GM12878 (cell line): ENCODE results near the gene PSME3IP1. TPM values are rescaled to one million over a fixed set of nuclear protein-coding genes. Genes with fewer than 3 reads are reported as not detected.

Source experiments
- ATAC-seq: fragments of 200-7000 bp; cut with Tn5 transposase; 3 replicates; pipeline ENCODE4 v1.9.1; 2020; ENCODE audit warnings: mild to moderate bottlenecking, moderate library complexity
- BruUV-seq: library from RNA; stranded (reverse); fragments of 400-500 nt; replicated peaks from 2 replicates; lab custom pipeline; 2021; lab: Mats Ljungman, UMichigan
- CTCF ChIA-PET: fragments of 300-600 bp; sonication (Branson Sonifier 250); formaldehyde crosslinking; extraction: SDS; loops from one replicate; lab custom pipeline; 2021; ENCODE audit warnings: inconsistent platforms; lab: Yijun Ruan, JAX
- POLR2A ChIA-PET: fragments of 350-600 bp; formaldehyde crosslinking; extraction: SDS; loops from one replicate; lab custom pipeline; 2021; ENCODE audit warnings: inconsistent platforms; lab: Charles Lee
- RAD21 ChIA-PET: fragments of 300-600 bp; sonication (Branson Sonifier 250); formaldehyde crosslinking; loops from one replicate; lab custom pipeline; 2023; ENCODE audit warnings: antibody characterized with exemption; ENCODE audit not compliant: unreplicated experiment; lab: Charles Lee
- SMC1A ChIA-PET: fragments of 300-600 bp; sonication (Branson Sonifier 250); formaldehyde crosslinking; loops from one replicate; lab custom pipeline; 2023; ENCODE audit not compliant: unreplicated experiment, uncharacterized antibody; lab: Charles Lee
- DNase-seq: peaks from one replicate; pipeline ENCODE4 v3.0.0-alpha.2; 2011; ENCODE audit warnings: low read depth, low spot score
- FAIRE-seq: peaks from 3 replicates; lab custom pipeline; 2011; peaks lifted over from hg19 to GRCh38; lab: Jason Lieb, UNC
- H2AFZ ChIP-seq: 2 replicates; pipeline ENCODE4 v1.6.0; 2011; ENCODE audit warnings: low read depth, low read length, control low read depth; ENCODE audit not compliant: control insufficient read depth
- H3K27ac ChIP-seq: 2 replicates; pipeline ENCODE4 v1.5.1; 2011; ENCODE audit warnings: control low read depth; ENCODE audit not compliant: control insufficient read depth, insufficient read depth
- H3K27me3 ChIP-seq, 2 experiments: replicated peaks in 1 of 2; 2 replicates each; pipeline versions ENCODE4 v1.6.0 to v1.6.1; 2011; ENCODE audit warnings: low read length in 1 of 2; ENCODE audit not compliant: control insufficient read depth in 2 of 2, insufficient read depth in 2 of 2
- H3K36me3 ChIP-seq, 2 experiments: 2 replicates each; pipeline ENCODE4 v1.5.1; 2011; ENCODE audit warnings: low read length in 1 of 2; ENCODE audit not compliant: control insufficient read depth in 2 of 2, insufficient read depth in 2 of 2
- H3K4me1 ChIP-seq: 2 replicates; pipeline ENCODE4 v1.6.1; 2011; ENCODE audit warnings: mild to moderate bottlenecking, low read length, moderate library complexity, mixed read lengths; ENCODE audit not compliant: control insufficient read depth, insufficient read depth
- H3K4me2 ChIP-seq: 2 replicates; pipeline ENCODE4 v1.6.0; 2011; ENCODE audit warnings: control low read depth; ENCODE audit not compliant: control insufficient read depth, insufficient read depth
- H3K4me3 ChIP-seq: fragments of 200-600 bp; sonication (generic); 2 replicates; pipeline ENCODE4 v1.5.1; 2016
- H3K79me2 ChIP-seq: 2 replicates; pipeline ENCODE4 v1.6.0; 2011; ENCODE audit warnings: low read length; ENCODE audit not compliant: control insufficient read depth, insufficient read depth
- H3K9ac ChIP-seq: 2 replicates; pipeline ENCODE4 v1.8.0; 2011; ENCODE audit warnings: low read length, control low read depth, mixed read lengths; ENCODE audit not compliant: control insufficient read depth, insufficient read depth
- H3K9me3 ChIP-seq: replicated peaks from 3 replicates; pipeline ENCODE4 v1.5.1; 2011; ENCODE audit warnings: mild to moderate bottlenecking, low read length; ENCODE audit not compliant: control insufficient read depth, insufficient read depth
- H4K20me1 ChIP-seq: 2 replicates; pipeline ENCODE4 v1.6.0; 2011; ENCODE audit not compliant: control insufficient read depth, insufficient read depth
- ATF3 ChIP-seq: IDR thresholded peaks from 2 replicates; pipeline ENCODE4 v1.6.1; 2011; ENCODE audit warnings: low read depth, mild to moderate bottlenecking, low read length, moderate library complexity, borderline replicate concordance; ENCODE audit errors: extremely low read depth
- BACH1 ChIP-seq: fragments of 450-650 bp; IDR thresholded peaks from 2 replicates; pipeline ENCODE4 v1.6.1; 2017; ENCODE audit warnings: mild to moderate bottlenecking, borderline replicate concordance
- BRCA1 ChIP-seq: IDR thresholded peaks from 2 replicates; pipeline ENCODE4 v1.6.1; 2011; ENCODE audit warnings: low read depth, low read length, improper control_type of control experiment
- CREB1 ChIP-seq: IDR thresholded peaks from 2 replicates; pipeline ENCODE4 v1.6.1; 2012; ENCODE audit warnings: low read depth, mild to moderate bottlenecking, inconsistent platforms
- DPF2 ChIP-seq: fragments of 450-650 bp; IDR thresholded peaks from 2 replicates; pipeline ENCODE4 v1.6.1; 2017; ENCODE audit warnings: mild to moderate bottlenecking
- EP300 ChIP-seq, 2 experiments: fragments of 150-350 bp in 1 of 2; IDR thresholded peaks; 2 replicates each; pipeline ENCODE4 v1.6.1; 2011 to 2012; ENCODE audit warnings: low read depth in 2 of 2, low read length in 2 of 2, borderline replicate concordance in 1 of 2, improper control_type of control experiment in 1 of 2, inconsistent platforms in 1 of 2; ENCODE audit not compliant: control insufficient read depth in 1 of 2
- ETV6 ChIP-seq, 2 experiments: fragments of 450-650 bp in 1 of 2; IDR thresholded peaks in 1 of 2; conservative IDR thresholded peaks in 1 of 2; 2 replicates each; pipeline ENCODE4 v1.6.1; 2014; ENCODE audit warnings: antibody characterized with exemption in 1 of 2, borderline replicate concordance in 1 of 2, low read depth in 1 of 2, mild to moderate bottlenecking in 1 of 2, moderate library complexity in 1 of 2
- EZH2 ChIP-seq: IDR thresholded peaks from 2 replicates; pipeline ENCODE4 v1.6.1; 2012; ENCODE audit warnings: low read depth, mild to moderate bottlenecking, control low read depth, inconsistent platforms, low read length, borderline replicate concordance; ENCODE audit not compliant: control insufficient read depth
- GATAD2B ChIP-seq: fragments of 450-650 bp; conservative IDR thresholded peaks from 2 replicates; pipeline ENCODE4 v1.6.1; 2017; ENCODE audit warnings: low read depth, mild to moderate bottlenecking, moderate library complexity
- MTA2 ChIP-seq: fragments of 450-650 bp; IDR thresholded peaks from 2 replicates; pipeline ENCODE4 v1.6.1; 2016; ENCODE audit warnings: low read depth, mild to moderate bottlenecking, moderate library complexity
- NFYB ChIP-seq: IDR thresholded peaks from 2 replicates; pipeline ENCODE4 v1.6.1; 2011; ENCODE audit warnings: low read depth, mild to moderate bottlenecking, low read length, improper control_type of control experiment, moderate library complexity; ENCODE audit not compliant: insufficient read depth
- PAX8 ChIP-seq: fragments of 450-650 bp; IDR thresholded peaks from 2 replicates; pipeline ENCODE4 v1.6.1; 2017; ENCODE audit warnings: mild to moderate bottlenecking, moderate library complexity
- RB1 ChIP-seq: fragments of 450-650 bp; formaldehyde crosslinking; IDR thresholded peaks from 2 replicates; pipeline ENCODE4 v1.6.1; 2017; ENCODE audit warnings: mild to moderate bottlenecking, borderline replicate concordance
- RELA ChIP-seq: fragments of 450-650 bp; IDR thresholded peaks from 2 replicates; pipeline ENCODE4 v1.8.0; 2014; ENCODE audit warnings: borderline replicate concordance; ENCODE audit not compliant: partially characterized antibody
- SMC3 ChIP-seq: IDR thresholded peaks from 2 replicates; pipeline ENCODE4 v1.6.1; 2011; ENCODE audit warnings: low read length, improper control_type of control experiment, borderline replicate concordance
- SUPT20H ChIP-seq: IDR thresholded peaks from 2 replicates; pipeline ENCODE4 v1.6.1; 2011; ENCODE audit warnings: low read depth, mild to moderate bottlenecking, low read length, moderate library complexity, borderline replicate concordance; ENCODE audit not compliant: control insufficient read depth
- TCF12 ChIP-seq: IDR thresholded peaks from 2 replicates; pipeline ENCODE4 v1.6.1; 2011; ENCODE audit warnings: low read depth, mild to moderate bottlenecking, low read length
- TCF3 ChIP-seq: IDR thresholded peaks from 2 replicates; pipeline ENCODE4 v1.6.1; 2012; ENCODE audit warnings: low read depth, mild to moderate bottlenecking, low read length, borderline replicate concordance; ENCODE audit not compliant: insufficient read depth
- ZZZ3 ChIP-seq: IDR thresholded peaks from 2 replicates; pipeline ENCODE4 v1.6.1; 2011; ENCODE audit warnings: low read depth; ENCODE audit not compliant: control insufficient read depth, insufficient read length
- WGBS: methylation state at CpG from one replicate; pipeline ENCODE4 v1.1.6; 2016; ENCODE audit warnings: low lambda C conversion rate; ENCODE audit not compliant: insufficient replicate concordance, insufficient coverage; ENCODE audit errors: missing lambda C conversion rate; 5-methylcytosine and 5-hydroxymethylcytosine counted together
- in situ Hi-C: fragments of 300-500 bp; cut with MboI; formaldehyde crosslinking; loops from 9 replicates; pipeline ENCODE4 v1.14.3; 2018; ENCODE audit warnings: mixed read lengths
- intact Hi-C: fragments of 100-400 bp; cut with micrococcal nuclease; formaldehyde crosslinking; loops from one replicate; pipeline ENCODE4 v1.14.2; 2022; ENCODE audit not compliant: unreplicated experiment
- polyA plus RNA-seq, 11 experiments: library from polyadenylated mRNA; depleted of rRNA in 4 of 11; unstranded in 6 of 11; stranded (reverse) in 5 of 11; fragments of >200 nt; fragmentation: Nextera tagmentation in 4 of 11; fragmentation: Illumina TruSeq in 1 of 11; extraction: Ambion mirVana in 4 of 11; extraction: Trizol in 1 of 11; gene quantifications; 1 replicate in 1 of 11; 2 replicates in 10 of 11; pipeline versions ENCODE4 v1.2.1 to v1.2.3, GENCODE V29; 2011 to 2016; ENCODE audit warnings: inconsistent platforms in 2 of 11, missing spikeins in 2 of 11, low read depth in 1 of 11
- total RNA-seq, 4 experiments: library from RNA; depleted of rRNA in 3 of 4; stranded (reverse); fragments of >200 nt in 3 of 4; fragmentation: Illumina TruSeq in 1 of 4; extraction: Trizol in 1 of 4; gene quantifications; 2 replicates each; pipeline versions ENCODE4 v1.2.1 to v1.2.3, GENCODE V29; 2013 to 2021
- TF ChIP-seq, protein P1 (sequence below): fragments of 450-650 bp; IDR thresholded peaks from 2 replicates; pipeline ENCODE4 v1.6.1; 2017; ENCODE audit warnings: mild to moderate bottlenecking, low read depth, inconsistent platforms; ENCODE audit not compliant: poor library complexity, severe bottlenecking

PSME3IP1 gene
- total and polyA plus RNA-seq, 10 of the 15 experiments (the other 5 are each of a cell fraction or from before 2014, with no cell fraction given), result 67.9 to 174 (median 111) TPM

DNA sequence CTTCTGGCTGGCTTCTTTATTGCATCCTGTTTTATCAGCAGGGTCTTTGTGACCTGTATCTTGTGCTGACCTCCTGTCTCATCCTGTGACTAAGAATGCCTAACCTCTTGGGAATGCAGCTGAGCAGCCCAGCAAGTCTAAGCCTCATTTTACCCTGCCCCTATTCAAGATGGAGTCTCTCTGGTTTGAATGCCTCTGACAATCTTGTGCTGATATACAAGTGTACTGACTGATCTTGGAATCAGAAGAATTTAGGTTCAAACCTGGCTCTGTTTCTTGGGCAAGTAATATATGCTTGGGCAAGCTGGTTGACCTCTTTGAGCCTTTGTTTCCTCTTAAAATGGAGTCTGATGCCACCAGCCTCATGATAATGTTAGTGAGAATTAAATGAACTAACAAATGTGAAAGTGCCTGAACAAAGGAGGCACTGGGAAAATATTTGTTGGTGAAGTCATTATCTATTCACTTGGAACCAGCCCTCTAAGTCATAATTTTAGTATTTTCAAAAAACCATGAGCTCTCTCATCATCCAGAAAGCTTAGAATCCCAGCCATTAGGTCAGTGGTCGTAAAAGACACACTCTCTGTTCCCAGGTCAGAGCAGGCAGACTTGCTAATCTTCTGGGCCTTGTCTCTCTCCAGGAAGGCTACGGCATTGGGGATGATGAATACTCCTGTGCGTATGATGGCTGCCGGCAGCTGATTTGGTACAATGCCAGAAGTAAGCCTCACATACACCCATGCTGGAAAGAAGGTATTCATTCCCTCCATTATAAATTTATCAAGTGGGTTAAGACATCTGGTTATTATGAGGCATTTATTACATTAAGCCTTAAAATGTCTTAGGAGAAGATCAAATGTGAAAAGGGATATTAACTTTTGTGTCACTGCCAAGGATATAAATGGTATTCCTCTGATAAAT, 41.1 kb upstream of the PSME3IP1 start:
- no peak overlapping the region for H3K9ac ChIP-seq
- no peak overlapping the region for H3K4me2 ChIP-seq
- intact Hi-C loops, result no loop called here
- ChIA-PET POLR2A (no interaction called here), CTCF (no interaction called here), SMC1A (interaction anchor here (0.6 to 2.0 kb wide), 3 partner anchors 9 to 176 kb away, joined by 3 to 5 read pairs (median 4); no protein-coding TSS in a partner anchor), RAD21 (no interaction called here)
- no peaks in the 10 kb centered on the region for H4K20me1 ChIP-seq
- ATAC-seq (no peak), DNase-seq (no peak), FAIRE-seq (peak; percentile 31)
- H3K27me3 ChIP-seq, result no peaks in the 10 kb centered on the region
- H3K9me3 ChIP-seq, result no peaks in the 10 kb centered on the region
- 95% methylated on average over 4 of the region's 4 CpGs for WGBS
- H3K79me2 ChIP-seq, result no peaks in the 10 kb centered on the region
- no peak overlapping the region for H2AFZ ChIP-seq
- no peaks in the 10 kb centered on the region for H3K4me1 ChIP-seq
- TF ChIP-seq PAX8, result no peak
- TF ChIP-seq BACH1, result no peak
- no peak for TF ChIP-seq ZZZ3
- no peak for TF ChIP-seq MTA2
- TF ChIP-seq EZH2, result no peak
- TF ChIP-seq NFYB, result no peak
- TF ChIP-seq, protein P1, sequence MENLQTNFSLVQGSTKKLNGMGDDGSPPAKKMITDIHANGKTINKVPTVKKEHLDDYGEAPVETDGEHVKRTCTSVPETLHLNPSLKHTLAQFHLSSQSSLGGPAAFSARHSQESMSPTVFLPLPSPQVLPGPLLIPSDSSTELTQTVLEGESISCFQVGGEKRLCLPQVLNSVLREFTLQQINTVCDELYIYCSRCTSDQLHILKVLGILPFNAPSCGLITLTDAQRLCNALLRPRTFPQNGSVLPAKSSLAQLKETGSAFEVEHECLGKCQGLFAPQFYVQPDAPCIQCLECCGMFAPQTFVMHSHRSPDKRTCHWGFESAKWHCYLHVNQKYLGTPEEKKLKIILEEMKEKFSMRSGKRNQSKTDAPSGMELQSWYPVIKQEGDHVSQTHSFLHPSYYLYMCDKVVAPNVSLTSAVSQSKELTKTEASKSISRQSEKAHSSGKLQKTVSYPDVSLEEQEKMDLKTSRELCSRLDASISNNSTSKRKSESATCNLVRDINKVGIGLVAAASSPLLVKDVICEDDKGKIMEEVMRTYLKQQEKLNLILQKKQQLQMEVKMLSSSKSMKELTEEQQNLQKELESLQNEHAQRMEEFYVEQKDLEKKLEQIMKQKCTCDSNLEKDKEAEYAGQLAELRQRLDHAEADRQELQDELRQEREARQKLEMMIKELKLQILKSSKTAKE, result no peak
- TF ChIP-seq BRCA1, result no peak
- TF ChIP-seq TCF12, result no peak
- no peak for TF ChIP-seq GATAD2B
- TF ChIP-seq SUPT20H, result no peak
- TF ChIP-seq ATF3, result no peak
- no peak for TF ChIP-seq ETV6 (conservative IDR thresholded peaks at IDR 0.05 in 1 of 2, IDR thresholded peaks at IDR 0.05 in 1 of 2; ENCODE audit: borderline replicate concordance in 1 of 2, low read depth in 1 of 2)
- TF ChIP-seq TCF3, result no peak
- no peak for TF ChIP-seq DPF2
- no peak for TF ChIP-seq CREB1
- no peak for TF ChIP-seq RB1
- no peak for TF ChIP-seq EP300 (IDR thresholded peaks at IDR 0.05; ENCODE audit: borderline replicate concordance in 1 of 2, control insufficient read depth in 1 of 2, low read depth in 2 of 2, low read length in 2 of 2)
- TF ChIP-seq SMC3, result no peak
- no peak for TF ChIP-seq RELA
- in situ Hi-C loops, result no loop called here
- no TSS peak for BruUV-seq
- H3K36me3 ChIP-seq, result peaks cover 5 to 36% of the 10 kb centered on the region in 2 experiments
- H3K27ac ChIP-seq, result no peak overlapping the region
- H3K4me3 ChIP-seq, result no peak overlapping the region
